WTC11 (cell line): Measurements from ENCODE around the gene PDLIM5.

Experiments used
- ELF4 ChIP-seq: sonication (generic); formaldehyde crosslinking; IDR thresholded peaks from 2 replicates; pipeline ENCODE4 v1.8.1; 2022; ENCODE audit warnings: low read depth, mild to moderate bottlenecking, moderate library complexity, missing genetic modification reagents
- EMX1 ChIP-seq: fragments of 250-450 bp; sonication (Bioruptor Pico); IDR thresholded peaks from 2 replicates; pipeline ENCODE4 v1.8.0; 2021; ENCODE audit warnings: mild to moderate bottlenecking
- FOXJ3 ChIP-seq: sonication (generic); formaldehyde crosslinking; IDR thresholded peaks from 2 replicates; pipeline ENCODE4 v1.9.0; 2021; ENCODE audit warnings: missing genetic modification reagents, mild to moderate bottlenecking, borderline replicate concordance
- JUN ChIP-seq: sonication (generic); formaldehyde crosslinking; IDR thresholded peaks from 2 replicates; pipeline ENCODE4 v1.8.0; 2023; ENCODE audit warnings: mild to moderate bottlenecking, missing genetic modification reagents
- RELA ChIP-seq: sonication (generic); formaldehyde crosslinking; IDR thresholded peaks from 2 replicates; pipeline ENCODE4 v1.8.1; 2022; ENCODE audit warnings: missing genetic modification reagents, mild to moderate bottlenecking, borderline replicate concordance
- SMAD3 ChIP-seq: sonication (generic); formaldehyde crosslinking; IDR thresholded peaks from 2 replicates; pipeline ENCODE4 v1.8.0; 2022; ENCODE audit warnings: missing genetic modification reagents, mild to moderate bottlenecking, borderline replicate concordance
- SP1 ChIP-seq: sonication (generic); formaldehyde crosslinking; conservative IDR thresholded peaks from 2 replicates; pipeline ENCODE4 v1.8.1; 2022; ENCODE audit warnings: missing genetic modification reagents
- TEAD4 ChIP-seq: sonication (generic); formaldehyde crosslinking; IDR thresholded peaks from 2 replicates; pipeline ENCODE4 v1.8.0; 2022; ENCODE audit warnings: mild to moderate bottlenecking, missing genetic modification reagents
- ZNF219 ChIP-seq: sonication (generic); formaldehyde crosslinking; IDR thresholded peaks from 2 replicates; pipeline ENCODE4 v1.8.0; 2023; ENCODE audit warnings: missing genetic modification reagents, mild to moderate bottlenecking, borderline replicate concordance
- ZNF416 ChIP-seq: fragments of 250-450 bp; sonication (Bioruptor Pico); IDR thresholded peaks from 2 replicates; pipeline ENCODE4 v1.9.0; 2021; ENCODE audit warnings: mild to moderate bottlenecking, inconsistent platforms
- TF ChIP-seq, protein P1 (sequence below): fragments of 200-600 bp; IDR thresholded peaks from 2 replicates; pipeline ENCODE4 v1.8.0; 2022; ENCODE audit warnings: antibody characterized with exemption
- TF ChIP-seq, protein P2 (sequence below): sonication (generic); formaldehyde crosslinking; IDR thresholded peaks from 2 replicates; pipeline ENCODE4 v1.8.0; 2023; ENCODE audit warnings: mild to moderate bottlenecking, missing genetic modification reagents
- TF ChIP-seq, protein P3 (sequence below): sonication (generic); formaldehyde crosslinking; conservative IDR thresholded peaks from 2 replicates; pipeline ENCODE4 v1.8.1; 2022; ENCODE audit warnings: mild to moderate bottlenecking, missing genetic modification reagents

DNA sequence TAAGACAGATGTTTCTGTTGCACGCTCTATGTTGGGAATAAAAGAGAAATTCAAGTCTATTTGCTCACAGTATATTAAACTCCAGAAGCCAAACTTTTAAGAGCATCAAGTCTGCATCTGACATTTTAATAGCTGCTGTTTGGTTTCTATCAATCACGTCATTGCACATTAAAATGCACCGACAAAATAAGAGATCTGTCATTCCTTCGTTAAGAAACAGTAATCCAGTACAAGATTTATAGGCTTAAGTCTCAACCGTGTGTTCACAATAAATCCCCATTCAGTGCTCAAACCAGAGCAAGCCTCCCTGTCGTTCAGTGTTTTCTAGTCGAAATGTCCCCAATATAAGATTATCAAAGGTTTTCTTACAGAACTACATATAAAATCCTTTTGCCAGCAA lies 217.0 kb downstream of the PDLIM5 start:
- TF ChIP-seq, protein P1, sequence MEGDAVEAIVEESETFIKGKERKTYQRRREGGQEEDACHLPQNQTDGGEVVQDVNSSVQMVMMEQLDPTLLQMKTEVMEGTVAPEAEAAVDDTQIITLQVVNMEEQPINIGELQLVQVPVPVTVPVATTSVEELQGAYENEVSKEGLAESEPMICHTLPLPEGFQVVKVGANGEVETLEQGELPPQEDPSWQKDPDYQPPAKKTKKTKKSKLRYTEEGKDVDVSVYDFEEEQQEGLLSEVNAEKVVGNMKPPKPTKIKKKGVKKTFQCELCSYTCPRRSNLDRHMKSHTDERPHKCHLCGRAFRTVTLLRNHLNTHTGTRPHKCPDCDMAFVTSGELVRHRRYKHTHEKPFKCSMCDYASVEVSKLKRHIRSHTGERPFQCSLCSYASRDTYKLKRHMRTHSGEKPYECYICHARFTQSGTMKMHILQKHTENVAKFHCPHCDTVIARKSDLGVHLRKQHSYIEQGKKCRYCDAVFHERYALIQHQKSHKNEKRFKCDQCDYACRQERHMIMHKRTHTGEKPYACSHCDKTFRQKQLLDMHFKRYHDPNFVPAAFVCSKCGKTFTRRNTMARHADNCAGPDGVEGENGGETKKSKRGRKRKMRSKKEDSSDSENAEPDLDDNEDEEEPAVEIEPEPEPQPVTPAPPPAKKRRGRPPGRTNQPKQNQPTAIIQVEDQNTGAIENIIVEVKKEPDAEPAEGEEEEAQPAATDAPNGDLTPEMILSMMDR, result no peak
- TF ChIP-seq FOXJ3 (no peak), EMX1 (CRISPR knock-in tag) (no peak), RELA (CRISPR knock-in tag) (no peak), ZNF219 (CRISPR knock-in tag) (no peak), SP1 (CRISPR knock-in tag) (no peak), JUN (CRISPR knock-in tag) (no peak), ZNF416 (CRISPR knock-in tag) (no peak), TEAD4 (CRISPR knock-in tag) (no peak), ELF4 (CRISPR knock-in tag) (no peak), SMAD3 (CRISPR knock-in tag) (no peak)
- TF ChIP-seq, protein P2, sequence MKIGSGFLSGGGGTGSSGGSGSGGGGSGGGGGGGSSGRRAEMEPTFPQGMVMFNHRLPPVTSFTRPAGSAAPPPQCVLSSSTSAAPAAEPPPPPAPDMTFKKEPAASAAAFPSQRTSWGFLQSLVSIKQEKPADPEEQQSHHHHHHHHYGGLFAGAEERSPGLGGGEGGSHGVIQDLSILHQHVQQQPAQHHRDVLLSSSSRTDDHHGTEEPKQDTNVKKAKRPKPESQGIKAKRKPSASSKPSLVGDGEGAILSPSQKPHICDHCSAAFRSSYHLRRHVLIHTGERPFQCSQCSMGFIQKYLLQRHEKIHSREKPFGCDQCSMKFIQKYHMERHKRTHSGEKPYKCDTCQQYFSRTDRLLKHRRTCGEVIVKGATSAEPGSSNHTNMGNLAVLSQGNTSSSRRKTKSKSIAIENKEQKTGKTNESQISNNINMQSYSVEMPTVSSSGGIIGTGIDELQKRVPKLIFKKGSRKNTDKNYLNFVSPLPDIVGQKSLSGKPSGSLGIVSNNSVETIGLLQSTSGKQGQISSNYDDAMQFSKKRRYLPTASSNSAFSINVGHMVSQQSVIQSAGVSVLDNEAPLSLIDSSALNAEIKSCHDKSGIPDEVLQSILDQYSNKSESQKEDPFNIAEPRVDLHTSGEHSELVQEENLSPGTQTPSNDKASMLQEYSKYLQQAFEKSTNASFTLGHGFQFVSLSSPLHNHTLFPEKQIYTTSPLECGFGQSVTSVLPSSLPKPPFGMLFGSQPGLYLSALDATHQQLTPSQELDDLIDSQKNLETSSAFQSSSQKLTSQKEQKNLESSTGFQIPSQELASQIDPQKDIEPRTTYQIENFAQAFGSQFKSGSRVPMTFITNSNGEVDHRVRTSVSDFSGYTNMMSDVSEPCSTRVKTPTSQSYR (CRISPR knock-in tag), result no peak
- TF ChIP-seq, protein P3, sequence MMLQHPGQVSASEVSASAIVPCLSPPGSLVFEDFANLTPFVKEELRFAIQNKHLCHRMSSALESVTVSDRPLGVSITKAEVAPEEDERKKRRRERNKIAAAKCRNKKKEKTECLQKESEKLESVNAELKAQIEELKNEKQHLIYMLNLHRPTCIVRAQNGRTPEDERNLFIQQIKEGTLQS (CRISPR knock-in tag), result no peak
